GM18907 (cell line): ENCODE measurements around the gene TTL.
"Not testable (repeated sequence)": the region's sequence is repeated elsewhere in the genome, so short reads cannot be mapped to it uniquely, and the experiment has no call there.

ENCODE experiments used
- ATAC-seq: cut with Tn5 transposase; IDR thresholded peaks from one replicate; pipeline ENCODE4 v1.9.1; 2021; ENCODE audit warnings: mild to moderate bottlenecking, moderate library complexity; ENCODE audit not compliant: unreplicated experiment

Gene TTL

DNA sequence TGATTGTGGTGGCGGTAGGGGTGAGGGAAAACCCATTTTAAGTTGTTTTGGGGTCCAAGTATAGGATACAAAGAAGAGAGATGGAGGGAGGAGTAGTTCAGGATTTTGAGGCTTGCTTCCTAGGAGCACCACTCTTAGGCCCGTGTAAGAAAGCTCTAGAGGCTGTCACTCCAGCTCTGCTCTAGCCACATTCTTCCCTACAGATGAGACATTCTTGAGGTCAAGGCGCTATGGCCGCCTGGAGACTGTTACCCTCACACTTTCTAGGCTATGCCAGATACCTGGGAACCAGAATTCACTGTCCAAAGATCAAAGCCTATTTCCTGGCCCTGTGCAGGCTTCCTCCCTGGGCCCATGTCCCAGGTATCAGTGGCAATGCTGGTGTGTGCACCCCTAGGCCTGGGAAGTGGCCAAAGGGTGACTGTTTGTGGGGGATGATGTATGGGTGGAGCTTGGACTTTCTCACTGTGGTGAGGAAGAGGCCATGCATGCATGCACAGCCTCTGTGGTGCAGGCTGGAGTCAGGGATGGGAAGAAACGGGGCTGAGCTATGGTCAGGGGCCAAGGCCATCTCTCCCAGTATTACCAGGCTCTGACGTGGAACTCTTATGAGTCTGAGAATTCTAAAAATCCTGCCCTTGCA, 7.0 kb upstream of the TTL start:
- ATAC-seq: no peak

DNA sequence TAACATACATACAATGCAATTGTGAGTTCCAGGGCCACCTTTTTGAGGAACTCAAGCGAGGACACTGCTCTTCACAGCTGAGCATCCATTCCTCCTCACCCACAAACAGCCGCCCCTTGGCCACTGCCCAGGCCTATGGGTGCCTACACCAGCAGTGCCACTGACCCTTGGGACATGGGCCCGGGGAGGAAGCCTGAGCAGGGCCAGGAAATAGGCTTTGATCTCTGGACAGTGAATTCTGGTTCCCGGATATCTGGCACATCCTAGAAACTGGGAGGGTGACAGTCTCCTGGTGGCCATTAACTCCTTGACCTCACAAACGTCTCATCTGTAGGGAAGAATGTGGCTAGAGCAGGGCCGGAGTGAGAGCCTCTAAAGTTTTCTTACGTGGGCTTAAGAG, 5.5 kb upstream of the TTL start:
- no peak for ATAC-seq

DNA sequence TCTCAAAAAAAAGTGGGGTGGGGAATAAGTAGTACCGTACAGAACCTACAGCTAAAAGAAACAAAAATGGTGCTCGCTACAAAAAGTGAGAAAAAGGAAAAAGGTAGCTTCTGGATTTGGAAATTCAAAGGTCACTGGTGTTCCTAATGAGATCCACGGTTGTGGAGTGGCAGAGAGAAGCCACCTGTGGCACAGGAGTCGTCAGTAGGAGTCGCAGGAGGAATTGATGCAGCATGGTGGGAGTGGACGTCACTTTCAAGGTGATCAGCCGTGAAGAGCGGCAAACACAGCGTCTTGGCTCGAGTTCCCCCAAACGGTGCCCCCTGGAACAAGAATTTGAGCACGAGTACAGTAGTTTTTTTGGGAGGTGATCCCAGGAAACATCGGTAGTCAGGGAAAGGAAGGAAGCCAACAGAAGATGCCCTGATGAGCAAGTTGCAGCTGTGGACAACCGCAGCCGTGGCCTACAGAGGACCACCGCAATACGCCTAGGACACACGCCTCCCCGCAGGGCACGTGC, 1.4 kb upstream of the TTL start:
- ATAC-seq: no peak

DNA sequence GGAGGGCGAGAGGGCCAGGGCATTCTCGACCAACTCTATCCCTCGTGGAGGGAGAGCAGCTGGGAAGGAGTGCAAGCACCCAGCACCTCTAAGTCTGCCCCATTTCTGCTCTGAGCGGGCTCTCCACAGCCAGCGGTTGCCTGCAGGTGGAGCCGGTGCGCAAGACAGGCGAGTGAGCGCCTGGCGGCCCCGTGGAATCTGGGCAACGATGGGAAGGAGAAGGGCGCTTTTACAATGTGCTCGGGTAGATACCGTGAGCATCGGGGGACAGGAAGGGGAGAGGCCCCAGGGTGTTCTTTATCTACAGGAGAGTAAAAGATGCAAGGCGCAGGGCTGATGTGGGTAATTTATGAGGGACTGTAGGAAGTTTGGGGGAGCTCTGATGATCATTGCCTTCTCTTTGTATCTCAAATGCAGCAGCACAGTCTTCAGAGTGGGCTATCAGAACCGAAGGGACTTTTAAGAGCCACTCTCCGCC, 867 bp upstream of the TTL start:
- peak; percentile 67 for ATAC-seq

DNA sequence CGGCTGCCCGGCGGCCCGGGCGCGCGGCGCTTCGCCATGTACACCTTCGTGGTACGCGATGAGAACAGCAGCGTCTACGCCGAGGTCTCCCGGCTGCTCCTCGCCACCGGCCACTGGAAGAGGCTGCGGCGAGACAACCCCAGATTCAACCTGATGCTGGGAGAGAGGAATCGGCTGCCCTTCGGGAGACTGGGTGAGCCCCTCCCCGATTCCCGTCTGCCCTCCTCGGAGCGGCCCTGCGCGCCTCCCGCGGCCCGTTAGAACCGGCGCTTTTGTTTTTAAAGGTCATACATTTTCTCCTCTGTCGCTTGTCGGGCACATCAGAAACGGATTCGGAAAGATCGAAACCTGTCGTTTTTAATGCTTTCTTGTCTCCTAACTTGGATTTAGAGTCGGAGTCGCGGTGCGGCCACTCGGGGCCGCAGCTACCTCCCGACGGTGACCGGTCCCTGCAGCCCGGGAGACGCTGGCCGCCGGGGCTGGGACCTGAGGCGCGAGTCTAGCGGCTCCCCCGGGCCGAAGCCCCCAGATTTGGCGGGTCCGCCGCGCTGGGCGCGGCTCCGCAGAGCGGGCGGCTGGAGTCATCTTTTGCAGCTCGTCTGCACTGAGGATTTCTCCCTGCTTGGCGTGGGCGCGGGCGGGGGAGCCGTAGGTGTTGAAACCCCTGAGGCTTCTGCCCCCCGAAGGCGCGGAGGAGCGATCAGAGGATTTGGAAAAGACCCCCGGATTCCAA, 519 bp downstream of the TTL start:
- peak; percentile 32 for ATAC-seq

DNA sequence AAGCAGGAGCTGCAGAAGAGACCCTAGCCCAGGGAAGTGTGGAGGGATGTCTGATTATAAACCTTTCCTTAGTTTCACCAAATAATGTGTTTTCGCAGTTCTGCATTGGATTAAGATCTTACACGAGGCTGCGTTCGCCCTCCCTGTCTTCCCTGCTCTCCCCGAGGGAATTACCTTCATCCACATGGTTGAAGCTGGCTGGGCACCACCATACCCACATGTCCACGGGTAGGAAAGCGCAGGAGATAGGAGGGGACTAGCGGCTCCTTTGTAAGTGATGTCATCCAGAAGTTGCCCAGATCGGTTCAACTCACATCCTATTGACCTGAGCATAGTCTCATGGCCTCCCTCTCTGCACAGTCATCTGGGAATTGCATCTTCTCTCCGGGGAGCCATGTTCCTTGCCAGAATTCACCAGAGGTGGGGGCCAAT, 1.1 kb downstream of the TTL start:
- no peak for ATAC-seq

DNA sequence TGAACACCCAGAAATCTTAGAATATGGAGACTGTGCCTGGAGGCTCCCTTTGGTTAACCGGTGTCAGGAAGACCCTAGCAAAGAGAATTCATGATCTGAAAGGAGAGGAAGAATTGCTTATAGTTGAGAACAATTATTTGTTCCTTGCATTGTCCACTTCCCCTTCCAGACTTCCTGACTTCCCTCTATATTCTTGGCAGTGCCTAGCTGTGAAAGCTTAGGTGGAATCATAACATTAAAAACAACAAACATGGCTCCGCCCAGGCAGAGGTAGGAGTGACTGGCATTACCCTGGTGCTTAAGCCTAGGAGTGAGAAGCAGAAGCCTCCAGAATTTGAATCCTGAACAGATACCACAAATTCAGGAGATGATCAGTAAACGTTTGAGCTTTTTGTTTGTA, 1.9 kb downstream of the TTL start:
- ATAC-seq: no peak

DNA sequence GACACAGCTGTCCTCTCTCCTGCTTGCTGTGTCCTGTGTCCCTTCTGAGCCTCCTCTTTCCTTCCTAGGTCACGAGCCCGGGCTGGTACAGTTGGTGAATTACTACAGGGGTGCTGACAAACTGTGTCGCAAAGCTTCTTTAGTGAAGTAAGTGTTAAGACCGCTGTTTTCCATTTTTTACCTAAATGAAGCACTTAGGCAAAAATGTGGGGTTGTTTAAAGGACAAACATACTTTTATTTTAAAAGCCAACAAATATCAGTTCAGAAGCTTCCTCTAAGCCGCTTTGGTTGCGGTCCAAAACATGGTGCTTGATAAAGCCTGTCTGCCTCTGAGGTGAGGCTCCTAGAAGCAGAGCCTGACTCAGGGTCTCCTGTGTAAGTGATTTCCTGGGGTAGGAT, 3.9 kb downstream of the TTL start:
- no peak for ATAC-seq

DNA sequence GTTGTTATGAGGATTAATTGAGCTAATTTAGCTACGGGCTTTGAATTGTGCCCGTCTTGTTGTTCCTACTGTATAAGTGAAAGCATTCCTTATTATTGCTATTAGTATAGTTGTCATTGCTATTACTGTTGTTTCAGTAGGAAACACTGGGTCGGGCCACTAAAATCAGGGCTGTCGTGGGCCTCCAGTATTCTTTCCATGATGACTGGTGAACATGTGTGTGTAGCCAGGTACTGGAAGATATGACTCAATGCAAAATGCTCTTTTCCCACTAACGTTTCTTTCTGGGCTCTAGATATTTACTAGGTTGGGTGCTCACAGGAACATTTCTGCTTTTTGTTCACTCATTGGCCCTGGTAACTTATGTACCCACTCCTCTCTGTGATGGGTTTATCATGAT, 4.9 kb downstream of the TTL start:
- ATAC-seq: no peak

DNA sequence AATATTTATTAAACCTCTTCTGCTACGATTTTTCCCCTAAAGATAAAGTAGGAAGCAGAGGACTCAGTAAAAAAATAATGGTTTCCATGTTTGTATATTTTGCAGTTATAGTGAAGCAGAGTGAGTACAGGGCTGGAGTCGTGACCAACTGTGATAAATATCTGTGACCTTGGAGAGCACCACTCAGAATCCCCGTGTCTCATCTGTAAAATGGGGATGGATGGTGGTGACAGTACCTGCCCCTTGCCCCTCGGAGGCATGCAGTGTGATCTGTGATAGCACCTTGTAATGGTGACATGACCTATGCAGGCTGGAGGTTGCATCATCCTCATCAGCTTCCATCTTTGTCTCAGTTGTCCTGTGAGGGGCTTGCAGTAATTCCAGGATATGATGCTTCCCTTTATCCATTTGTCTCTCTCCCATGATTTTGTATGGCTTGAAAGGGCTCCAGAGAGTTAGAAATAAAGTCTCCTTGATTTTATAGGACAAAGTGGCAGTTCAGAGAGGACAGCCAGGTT, 5.5 kb downstream of the TTL start:
- ATAC-seq: no peak

DNA sequence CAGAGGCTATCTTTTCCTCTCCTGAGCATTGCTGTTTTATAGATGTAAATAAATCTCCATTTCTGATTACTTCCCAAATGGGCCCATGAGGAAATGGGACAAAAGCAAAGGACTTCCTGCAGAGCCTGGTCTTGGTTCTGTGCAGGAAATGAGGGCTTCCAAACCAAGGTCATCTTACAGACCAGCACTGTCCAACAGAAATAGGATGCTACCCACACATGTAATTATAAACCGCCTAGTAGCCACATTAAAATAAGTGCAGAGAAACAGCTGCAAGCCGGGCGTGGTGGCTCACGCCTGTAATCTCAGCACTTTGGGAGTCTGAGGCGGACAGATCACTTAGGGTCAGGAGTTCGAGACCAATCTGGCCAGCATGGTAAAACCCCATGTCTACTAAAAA, 6.2 kb downstream of the TTL start:
- no peak for ATAC-seq

DNA sequence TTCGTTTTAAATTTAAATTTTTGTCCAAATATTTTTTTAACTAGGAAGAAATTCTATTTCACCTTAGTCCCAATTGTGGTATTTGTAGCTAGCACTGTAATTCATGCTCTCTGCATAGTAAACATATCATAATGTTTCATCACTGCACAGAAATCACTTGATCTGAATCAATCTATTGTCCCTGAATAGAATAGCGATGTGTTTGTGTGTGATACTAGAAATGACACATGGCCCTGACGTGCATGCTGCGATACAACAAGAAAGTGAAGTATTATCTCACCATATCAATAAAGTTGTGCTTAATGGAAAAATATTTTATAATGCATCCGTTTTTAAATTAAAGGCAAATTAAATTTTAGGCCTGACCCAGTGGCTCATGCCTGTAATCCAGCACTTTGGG, 10.0 kb downstream of the TTL start:
- no peak for ATAC-seq

DNA sequence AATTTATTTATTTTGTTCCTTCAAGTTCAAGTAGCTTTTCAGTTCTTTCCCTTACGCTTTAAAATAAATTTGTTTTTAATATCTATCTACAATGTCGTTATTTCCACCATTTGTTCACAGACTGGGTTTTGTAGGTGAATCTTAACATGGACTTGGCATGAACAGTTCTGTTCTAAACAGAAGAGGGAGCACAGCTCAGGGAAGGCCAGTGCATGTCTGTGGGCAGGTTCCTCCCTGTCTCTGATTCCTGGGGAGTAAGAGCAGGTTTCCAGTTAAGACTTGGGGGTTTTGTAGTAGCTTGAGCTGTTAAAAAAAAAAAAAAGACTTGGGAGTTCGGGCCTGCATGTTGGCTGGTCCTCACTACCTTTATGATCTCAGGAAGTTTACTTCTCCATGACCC, 11.1 kb downstream of the TTL start:
- no peak for ATAC-seq

DNA sequence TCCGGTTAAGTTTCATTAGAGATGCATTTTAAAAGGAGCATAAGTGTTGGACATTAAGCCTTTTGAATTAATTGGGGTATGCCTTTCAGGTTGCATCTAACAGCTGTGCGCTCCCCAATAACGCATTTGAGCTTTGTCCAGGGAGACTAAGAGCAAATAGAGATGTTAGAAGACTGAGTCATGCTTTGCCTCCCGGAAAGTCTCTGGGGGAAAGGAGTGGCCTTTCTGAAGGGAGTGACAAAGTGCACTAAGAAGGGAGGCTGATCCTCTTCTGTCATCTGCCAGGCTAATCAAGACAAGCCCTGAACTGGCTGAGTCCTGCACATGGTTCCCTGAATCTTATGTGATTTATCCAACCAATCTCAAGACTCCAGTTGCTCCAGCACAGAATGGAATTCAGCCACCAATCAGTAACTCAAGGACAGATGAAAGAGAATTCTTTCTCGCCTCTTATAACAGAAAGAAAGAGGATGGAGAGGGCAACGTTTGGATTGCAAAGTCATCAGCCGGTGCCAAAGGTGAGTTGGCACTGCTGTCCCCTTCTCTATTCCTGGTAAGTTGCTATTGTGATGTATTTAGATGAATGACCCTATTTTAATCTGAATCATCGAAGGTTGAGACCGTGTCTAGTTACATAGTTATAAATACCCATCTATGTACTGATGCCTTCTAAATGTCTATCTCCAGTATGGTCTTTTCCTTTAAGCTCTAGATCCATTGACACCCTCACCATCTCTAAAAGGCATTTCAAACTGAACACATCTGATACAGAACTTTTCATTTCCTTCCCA, 12.1 kb downstream of the TTL start:
- ATAC-seq: no peak

DNA sequence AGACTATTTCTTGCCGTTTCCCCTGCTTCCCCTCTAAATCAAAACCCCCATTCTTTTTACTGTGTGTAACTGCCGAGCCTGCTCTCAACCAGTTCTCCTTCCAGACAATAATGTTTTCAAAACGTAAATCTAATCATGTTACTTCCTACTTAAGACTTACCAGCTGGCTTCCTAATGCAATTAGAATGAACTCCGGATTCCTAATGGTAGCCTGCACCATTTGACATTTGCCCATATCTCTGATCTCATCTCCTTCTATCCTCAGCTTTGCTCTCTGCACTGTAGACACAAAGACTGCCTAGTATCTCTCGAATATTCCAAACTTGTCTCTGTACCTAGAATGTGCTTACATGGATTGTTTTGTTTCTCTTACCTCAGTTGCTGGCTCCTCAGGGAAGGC, 12.9 kb downstream of the TTL start:
- no peak for ATAC-seq

DNA sequence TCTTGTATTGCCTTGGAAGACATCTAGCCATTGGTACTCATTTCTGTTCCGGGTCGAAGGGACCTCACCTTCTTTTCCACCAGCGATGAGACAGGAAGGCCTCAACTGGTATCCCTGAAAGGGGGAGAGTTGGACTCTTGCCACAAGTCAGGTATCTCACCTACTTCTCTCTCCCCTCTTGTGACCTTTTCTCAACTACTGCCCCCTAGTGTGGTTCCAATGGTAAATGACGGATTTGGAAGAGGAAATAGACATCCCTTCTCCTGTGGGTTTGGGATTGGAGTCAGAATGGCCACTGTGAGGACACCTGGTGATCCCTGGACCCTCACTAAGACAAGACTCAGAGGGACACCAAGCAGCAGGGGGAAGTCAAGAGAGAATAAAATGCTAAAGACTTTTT, 13.9 kb downstream of the TTL start:
- not testable (repeated sequence) for ATAC-seq

DNA sequence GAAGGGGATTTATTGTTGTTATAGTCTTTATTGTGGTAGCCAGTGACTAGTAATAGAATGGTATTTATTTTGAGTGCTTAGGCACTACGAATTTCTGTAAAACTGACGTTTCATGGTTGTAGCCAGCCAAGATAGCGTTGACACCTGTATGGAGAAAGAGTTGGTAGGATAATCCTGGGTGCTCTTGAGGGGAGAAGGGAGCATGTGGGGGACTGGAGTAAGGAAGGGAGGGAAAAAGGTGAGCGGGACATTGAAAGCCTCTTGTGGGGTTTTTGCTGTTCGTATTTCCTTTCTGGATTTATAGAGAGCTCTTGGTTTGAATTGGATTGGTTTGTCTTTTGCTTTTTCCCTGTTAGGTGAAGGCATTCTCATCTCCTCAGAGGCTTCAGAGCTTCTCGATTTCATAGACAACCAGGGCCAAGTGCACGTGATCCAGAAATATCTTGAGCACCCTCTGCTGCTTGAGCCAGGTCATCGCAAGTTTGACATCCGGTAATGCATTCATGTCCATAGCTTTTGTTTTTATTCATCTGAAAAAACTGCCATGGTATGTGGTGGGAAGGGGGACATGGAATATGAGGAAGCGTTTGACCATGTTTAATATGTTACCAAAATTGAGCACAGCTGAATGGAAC, 19.0 kb downstream of the TTL start:
- peak; percentile 59 for ATAC-seq

DNA sequence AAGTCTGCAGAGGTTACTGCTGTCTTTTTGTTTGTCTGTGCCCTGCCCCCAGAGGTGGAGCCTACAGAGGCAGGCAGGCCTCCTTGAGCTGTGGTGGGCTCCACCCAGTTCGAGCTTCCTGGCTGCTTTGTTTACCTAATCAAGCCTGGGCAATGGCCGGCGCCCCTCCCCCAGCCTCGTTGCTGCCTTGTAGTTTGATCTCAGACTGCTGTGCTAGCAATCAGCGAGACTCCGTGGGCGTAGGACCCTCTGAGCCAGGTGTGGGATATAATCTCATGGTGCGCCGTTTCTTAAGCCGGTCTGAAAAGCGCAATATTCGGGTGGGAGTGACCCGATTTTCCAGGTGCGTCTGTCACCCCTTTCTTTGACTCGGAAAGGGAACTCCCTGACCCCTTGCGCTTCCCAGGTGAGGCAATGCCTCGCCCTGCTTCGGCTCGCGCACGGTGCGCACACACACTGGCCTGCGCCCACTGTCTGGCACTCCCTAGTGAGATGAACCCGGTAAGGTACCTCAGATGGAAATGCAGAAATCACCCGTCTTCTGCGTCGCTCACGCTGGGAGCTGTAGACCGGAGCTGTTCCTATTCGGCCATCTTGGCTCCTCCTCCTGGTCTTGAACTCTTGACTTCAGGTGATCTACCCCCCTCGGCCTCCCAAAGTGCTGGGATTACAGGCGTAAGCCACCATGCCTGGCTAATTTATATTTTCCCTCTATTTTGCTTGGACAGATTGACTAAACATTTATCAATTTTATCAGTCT, 27.5 kb downstream of the TTL start:
- ATAC-seq: not testable (repeated sequence)

DNA sequence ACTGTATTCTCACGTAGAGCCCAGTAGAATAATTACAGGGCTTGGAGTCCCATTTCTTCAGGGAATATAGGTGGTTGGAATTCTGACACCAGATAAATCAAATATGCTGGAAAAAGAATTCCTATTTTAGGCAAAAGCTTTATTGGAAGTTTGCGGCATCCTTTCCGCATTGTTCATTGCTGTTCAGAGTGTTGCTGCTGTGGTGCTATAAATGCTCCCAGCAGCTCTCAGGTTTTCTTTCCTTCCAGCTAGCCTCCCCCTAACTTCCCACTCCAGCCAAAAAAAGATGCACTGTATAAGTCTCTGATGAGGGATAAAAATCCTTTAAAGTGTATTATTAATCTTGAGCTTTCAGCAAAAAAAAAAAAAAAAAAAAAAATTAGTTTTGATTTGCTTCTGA, 34.8 kb downstream of the TTL start:
- ATAC-seq: no peak

DNA sequence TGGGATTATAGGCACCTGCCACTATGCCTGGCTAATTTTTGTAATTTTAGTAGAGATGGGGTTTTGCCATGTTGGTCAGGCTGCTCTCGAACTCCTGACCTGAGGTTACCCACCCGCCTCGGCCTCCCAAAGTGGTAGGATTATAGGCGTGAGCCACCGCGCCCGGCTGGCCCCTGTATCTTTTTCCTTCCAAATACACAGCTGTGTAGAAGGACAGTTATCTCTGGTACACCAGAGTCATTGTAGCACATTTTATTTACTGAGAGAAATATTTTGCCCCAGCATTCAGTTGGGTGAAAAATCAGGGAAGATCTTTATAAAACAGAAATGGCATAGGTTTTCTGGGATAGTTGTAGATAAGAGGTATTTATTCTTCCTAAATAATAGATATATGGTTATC, 36.9 kb downstream of the TTL start:
- ATAC-seq: no peak
